GM23248 (cell line): ENCODE results near the gene ZNF134. TPM values are rescaled to one million over a fixed set of nuclear protein-coding genes. Genes with fewer than 3 reads are reported as not detected.

Experiments
- DNase-seq: peaks from one replicate; pipeline ENCODE4 v3.0.0-alpha.2; 2015
- H2AFZ ChIP-seq: fragments of 200-600 bp; sonication (generic); 2 replicates; pipeline ENCODE4 v1.6.1; 2016; ENCODE audit warnings: antibody characterized with exemption
- H3F3A ChIP-seq: fragments of 200-600 bp; sonication (generic); 2 replicates; pipeline ENCODE4 v1.6.1; 2016; ENCODE audit warnings: mild to moderate bottlenecking, antibody characterized with exemption, mixed run types; ENCODE audit not compliant: insufficient read depth
- H3K27ac ChIP-seq: fragments of 200-600 bp; sonication (generic); 2 replicates; pipeline ENCODE4 v1.5.1; 2016; ENCODE audit warnings: mild to moderate bottlenecking
- H3K27me3 ChIP-seq: fragments of 200-600 bp; sonication (generic); replicated peaks from 2 replicates; pipeline ENCODE4 v1.6.1; 2016; ENCODE audit warnings: mild to moderate bottlenecking; ENCODE audit not compliant: insufficient read depth
- H3K36me3 ChIP-seq: fragments of 200-600 bp; sonication (generic); 2 replicates; pipeline ENCODE4 v1.6.1; 2016; ENCODE audit warnings: low read depth, mild to moderate bottlenecking
- H3K4me1 ChIP-seq: fragments of 200-600 bp; sonication (generic); 2 replicates; pipeline ENCODE4 v1.6.1; 2016; ENCODE audit warnings: mild to moderate bottlenecking; ENCODE audit not compliant: insufficient read depth
- H3K4me2 ChIP-seq: fragments of 200-600 bp; sonication (generic); one replicate; pipeline ENCODE4 v1.6.1; 2016; ENCODE audit warnings: mild to moderate bottlenecking; ENCODE audit not compliant: unreplicated experiment
- H3K4me3 ChIP-seq: fragments of 200-600 bp; sonication (generic); 2 replicates; pipeline ENCODE4 v1.5.1; 2016; ENCODE audit warnings: mild to moderate bottlenecking
- H3K79me2 ChIP-seq: fragments of 200-600 bp; sonication (generic); 2 replicates; pipeline ENCODE4 v1.6.1; 2016; ENCODE audit warnings: mild to moderate bottlenecking; ENCODE audit not compliant: insufficient read depth
- H3K9ac ChIP-seq: fragments of 200-600 bp; sonication (generic); 2 replicates; pipeline ENCODE4 v1.6.1; 2016; ENCODE audit warnings: mild to moderate bottlenecking
- H3K9me2 ChIP-seq: fragments of 200-600 bp; sonication (generic); 2 replicates; pipeline ENCODE4 v1.6.1; 2016; ENCODE audit warnings: mixed run types, mild to moderate bottlenecking, moderate library complexity; ENCODE audit not compliant: insufficient read depth
- H3K9me3 ChIP-seq: fragments of 200-600 bp; sonication (generic); one replicate; pipeline ENCODE4 v1.6.1; 2017; ENCODE audit warnings: low read depth
- H4K20me1 ChIP-seq: fragments of 200-600 bp; sonication (generic); 2 replicates; pipeline ENCODE4 v1.6.0; 2016; ENCODE audit not compliant: insufficient read depth
- EZH2 ChIP-seq: fragments of 200-600 bp; sonication (generic); IDR thresholded peaks from 2 replicates; pipeline ENCODE4 v1.6.1; 2018; ENCODE audit warnings: antibody characterized with exemption, mild to moderate bottlenecking; ENCODE audit not compliant: insufficient read depth, poor library complexity, severe bottlenecking
- EZH2phosphoT487 ChIP-seq: fragments of 200-600 bp; sonication (generic); IDR thresholded peaks from 2 replicates; pipeline ENCODE4 v1.6.1; 2018; ENCODE audit warnings: antibody characterized with exemption, moderate library complexity, mild to moderate bottlenecking, low read depth; ENCODE audit not compliant: insufficient read depth
- WGBS, 2 experiments: methylation state at CpG; one replicate each; pipeline ENCODE4 v1.1.6; 2015 to 2017; ENCODE audit warnings: low lambda C conversion rate in 2 of 2, low coverage in 1 of 2; ENCODE audit errors: missing lambda C conversion rate in 2 of 2; 5-methylcytosine and 5-hydroxymethylcytosine counted together
- in situ Hi-C: fragments of 300-500 bp; cut with MboI; formaldehyde crosslinking; loops from 2 replicates; pipeline ENCODE4 v1.15.0; 2020
- polyA plus RNA-seq: library from polyadenylated mRNA; unstranded; fragments of >200 nt; fragmentation: Nextera tagmentation; extraction: Ambion mirVana; gene quantifications from 2 replicates; pipeline ENCODE4 v1.2.1, GENCODE V29; 2016
- total RNA-seq: library from RNA; depleted of rRNA; stranded (reverse); fragments of >200 nt; shearing (Covaris generic); gene quantifications from 2 replicates; pipeline ENCODE4 v1.2.3, GENCODE V29; 2014

Gene ZNF134
- total and polyA plus RNA-seq, 2 experiments from 2014 or later, result 10.0 to 23.6 TPM

DNA sequence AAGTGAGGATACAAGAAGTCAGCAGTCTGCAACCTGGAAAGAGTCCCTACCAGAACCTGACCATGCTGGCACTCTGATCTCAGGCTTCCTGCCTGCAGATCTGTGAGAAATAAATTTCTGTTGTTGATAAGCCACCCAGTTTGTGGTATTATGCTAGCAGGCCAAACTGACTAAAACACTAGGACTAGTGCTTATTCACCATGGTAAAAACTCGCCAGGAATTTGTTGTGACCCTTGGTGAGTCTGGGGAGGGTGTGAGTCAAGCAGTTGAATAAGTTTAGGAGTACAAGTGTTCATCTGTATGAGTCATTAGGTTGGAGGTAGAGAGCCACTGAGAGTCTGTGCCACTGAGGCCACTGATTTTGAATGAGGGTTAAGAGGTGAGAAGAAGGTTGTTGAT is 26.5 kb upstream of the ZNF134 start:
- no peaks in the 10 kb centered on the region for H3K9me3 ChIP-seq
- WGBS, 2 experiments, result 10 to 13% methylated on average over 1 of the region's 1 CpG
- H3K27me3 ChIP-seq, result no peaks in the 10 kb centered on the region
- peaks cover 18% of the 10 kb centered on the region for H3F3A ChIP-seq
- no peak overlapping the region for H3K9ac ChIP-seq
- peaks cover 26% of the 10 kb centered on the region for H3K36me3 ChIP-seq
- peaks cover 33% of the 10 kb centered on the region for H3K79me2 ChIP-seq
- in situ Hi-C loops, result no loop called here
- TF ChIP-seq EZH2, result no peak
- 0 out of 2 replicates have a peak, but pooled peaks have one; percentile 71 for TF ChIP-seq EZH2phosphoT487
- H4K20me1 ChIP-seq, result no peaks in the 10 kb centered on the region
- H3K4me3 ChIP-seq, result no peak overlapping the region
- H3K4me1 ChIP-seq, result peaks cover 22% of the 10 kb centered on the region
- DNase-seq, result peak; percentile 97
- H3K4me2 ChIP-seq, result peak overlapping the region; percentile 32
- H3K27ac ChIP-seq, result peak overlapping the region; percentile 61
- no peak overlapping the region for H2AFZ ChIP-seq
- H3K9me2 ChIP-seq, result no peaks in the 10 kb centered on the region

DNA sequence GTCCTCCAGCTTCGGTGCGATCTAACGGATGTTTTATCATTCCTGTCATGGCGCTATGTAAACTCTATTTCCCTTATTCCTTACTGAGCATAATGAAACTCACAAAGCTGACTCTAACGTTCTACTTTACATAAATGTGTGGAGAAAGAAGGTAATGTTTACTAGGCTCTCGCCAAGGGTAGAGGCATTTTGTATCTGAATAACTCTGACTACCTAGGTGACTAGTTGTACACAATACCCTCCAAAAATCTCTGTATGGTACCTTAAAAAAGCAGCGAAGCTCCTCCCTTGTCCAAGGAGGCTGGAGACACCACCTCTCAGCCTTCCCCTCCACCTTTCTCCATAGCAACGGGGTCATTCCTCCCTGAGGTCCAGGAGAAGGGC is 14.7 kb upstream of the ZNF134 start:
- peaks cover 35% of the 10 kb centered on the region for H3K79me2 ChIP-seq
- H3K36me3 ChIP-seq, result no peaks in the 10 kb centered on the region
- H3K4me3 ChIP-seq, result peak overlapping the region; percentile 86
- 56 to 58% methylated on average over 8 of the region's 8 CpGs for WGBS, 2 experiments
- no peaks in the 10 kb centered on the region for H3F3A ChIP-seq
- H2AFZ ChIP-seq, result peak overlapping the region; percentile 94
- no peak for DNase-seq
- no peaks in the 10 kb centered on the region for H3K27me3 ChIP-seq
- H3K27ac ChIP-seq, result no peak overlapping the region
- no peak overlapping the region for H3K9ac ChIP-seq
- in situ Hi-C loops, result no loop called here
- H3K4me2 ChIP-seq, result peak overlapping the region; percentile 79
- H3K9me2 ChIP-seq, result no peaks in the 10 kb centered on the region
- H3K4me1 ChIP-seq, result no peaks in the 10 kb centered on the region
- H3K9me3 ChIP-seq, result no peaks in the 10 kb centered on the region
- no peaks in the 10 kb centered on the region for H4K20me1 ChIP-seq
- TF ChIP-seq EZH2 (no peak), EZH2phosphoT487 (no peak)

- no peaks in the 10 kb centered on the region for H3K36me3 ChIP-seq
- in situ Hi-C loops, result no loop called here
- TF ChIP-seq EZH2 (no peak), EZH2phosphoT487 (no peak)
- H3K79me2 ChIP-seq, result peaks cover 35% of the 10 kb centered on the region
- no peaks in the 10 kb centered on the region for H3K9me3 ChIP-seq
- H3K27me3 ChIP-seq, result no peaks in the 10 kb centered on the region
- H3K4me1 ChIP-seq, result no peaks in the 10 kb centered on the region
- peak; percentile 95 for DNase-seq
- no peak within 1 kb of the TSS for H3K27ac ChIP-seq
- peak within 1 kb of the TSS; percentile 79 for H3K4me2 ChIP-seq
- H3F3A ChIP-seq, result no peaks in the 10 kb centered on the region
- H3K9ac ChIP-seq, result peak within 1 kb of the TSS; percentile 76
- H3K9me2 ChIP-seq, result no peaks in the 10 kb centered on the region
- 1 to 2% methylated on average over 37 to 48 of the region's 53 CpGs for WGBS, 2 experiments
- H3K4me3 ChIP-seq, result peak within 1 kb of the TSS; percentile 86
- H2AFZ ChIP-seq, result peak within 1 kb of the TSS; percentile 94
- H4K20me1 ChIP-seq, result no peaks in the 10 kb centered on the region
Observed at GRCh38 chr19:57599761-57600383, 14.2 kb upstream of the ZNF134 start, which contains the start of gene ZNF530. Gene ZNF530 (plus strand): TSS chr19:57599885. CDS start chr19:57604346, 4,461 bp downstream.

DNA sequence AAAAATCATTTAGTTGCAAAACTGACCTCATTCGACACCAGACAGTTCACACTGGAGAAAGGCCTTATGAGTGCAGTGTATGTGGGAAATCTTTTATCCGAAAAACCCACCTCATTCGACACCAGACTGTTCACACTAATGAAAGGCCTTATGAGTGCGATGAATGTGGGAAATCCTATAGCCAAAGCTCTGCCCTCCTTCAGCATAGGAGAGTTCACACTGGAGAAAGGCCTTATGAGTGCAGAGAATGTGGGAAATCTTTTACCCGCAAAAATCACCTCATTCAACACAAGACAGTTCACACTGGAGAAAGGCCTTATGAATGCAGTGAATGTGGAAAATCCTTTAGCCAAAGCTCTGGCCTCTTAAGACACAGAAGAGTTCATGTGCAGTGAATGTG is 7.1 kb upstream of the ZNF134 start:
- Histone ChIP-seq H3K4me2 (no peak overlapping the region), H2AFZ (no peak overlapping the region), H3K27me3 (no peaks in the 10 kb centered on the region), H4K20me1 (no peaks in the 10 kb centered on the region), H3K4me3 (no peak overlapping the region), H3K9me2 (no peaks in the 10 kb centered on the region), H3K4me1 (no peaks in the 10 kb centered on the region), H3K36me3 (0 out of 2 replicates have a peak, but pooled peaks cover 3% of the 10 kb centered on the region), H3K9ac (no peak overlapping the region), H3K9me3 (no peaks in the 10 kb centered on the region), H3F3A (no peaks in the 10 kb centered on the region), H3K79me2 (peaks cover 14% of the 10 kb centered on the region), H3K27ac (no peak overlapping the region)
- 96 to 98% methylated on average over 5 of the region's 5 CpGs for WGBS, 2 experiments
- TF ChIP-seq EZH2phosphoT487, result no peak
- TF ChIP-seq EZH2, result no peak
- no peak for DNase-seq
- in situ Hi-C loops, result no loop called here
